ENCODE results near the gene MDGA2.

MDGA2 gene

DNA sequence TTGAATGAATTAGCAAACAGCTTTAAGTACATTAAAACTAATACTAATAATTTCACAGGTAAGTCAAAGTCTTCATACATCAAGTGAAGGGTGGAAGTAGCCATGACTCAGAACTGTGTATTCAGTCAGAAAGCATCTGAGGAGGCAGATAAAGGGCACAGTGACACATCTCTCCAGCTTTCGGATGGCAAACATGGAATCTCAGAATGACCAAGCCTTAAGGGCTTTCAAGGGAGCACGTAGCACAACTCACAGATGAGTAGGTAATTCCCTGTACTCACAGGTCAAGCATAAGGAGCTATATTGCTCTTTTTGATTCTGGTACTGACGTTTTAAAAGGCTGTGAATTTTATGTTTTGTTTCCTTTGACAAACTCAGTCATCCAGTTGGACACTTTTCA is 56.0 kb downstream of the MDGA2 start:
- TF ChIP-seq, protein P1, sequence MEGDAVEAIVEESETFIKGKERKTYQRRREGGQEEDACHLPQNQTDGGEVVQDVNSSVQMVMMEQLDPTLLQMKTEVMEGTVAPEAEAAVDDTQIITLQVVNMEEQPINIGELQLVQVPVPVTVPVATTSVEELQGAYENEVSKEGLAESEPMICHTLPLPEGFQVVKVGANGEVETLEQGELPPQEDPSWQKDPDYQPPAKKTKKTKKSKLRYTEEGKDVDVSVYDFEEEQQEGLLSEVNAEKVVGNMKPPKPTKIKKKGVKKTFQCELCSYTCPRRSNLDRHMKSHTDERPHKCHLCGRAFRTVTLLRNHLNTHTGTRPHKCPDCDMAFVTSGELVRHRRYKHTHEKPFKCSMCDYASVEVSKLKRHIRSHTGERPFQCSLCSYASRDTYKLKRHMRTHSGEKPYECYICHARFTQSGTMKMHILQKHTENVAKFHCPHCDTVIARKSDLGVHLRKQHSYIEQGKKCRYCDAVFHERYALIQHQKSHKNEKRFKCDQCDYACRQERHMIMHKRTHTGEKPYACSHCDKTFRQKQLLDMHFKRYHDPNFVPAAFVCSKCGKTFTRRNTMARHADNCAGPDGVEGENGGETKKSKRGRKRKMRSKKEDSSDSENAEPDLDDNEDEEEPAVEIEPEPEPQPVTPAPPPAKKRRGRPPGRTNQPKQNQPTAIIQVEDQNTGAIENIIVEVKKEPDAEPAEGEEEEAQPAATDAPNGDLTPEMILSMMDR (IDR thresholded peaks at IDR 0.05) = no peak
- no peak overlapping the region for H3K27ac ChIP-seq

DNA sequence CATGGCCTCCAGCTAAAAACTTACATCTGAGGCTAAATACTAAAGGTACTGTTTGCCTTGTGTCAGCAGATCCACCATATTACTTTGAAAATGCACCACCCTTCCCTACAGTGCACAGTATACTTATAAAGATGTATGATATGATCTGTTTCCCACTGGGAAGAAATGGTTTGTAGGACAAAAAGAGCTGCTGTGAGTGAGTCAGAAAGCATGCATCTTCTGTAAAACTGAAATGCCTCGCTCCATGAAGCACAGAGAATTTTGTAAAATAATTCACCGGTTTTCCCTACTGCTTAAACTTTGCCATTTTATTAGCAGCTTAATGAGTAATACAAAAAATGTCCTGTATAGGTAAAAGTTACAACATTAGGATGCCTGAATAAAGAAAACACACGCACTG is 68.8 kb downstream of the MDGA2 start:
- H3K27ac ChIP-seq = no peak overlapping the region
- no peak for TF ChIP-seq ZFX (IDR thresholded peaks at IDR 0.05; ENCODE audit: borderline replicate concordance)
- TF ChIP-seq, protein P1 (IDR thresholded peaks at IDR 0.05) = no peak

DNA sequence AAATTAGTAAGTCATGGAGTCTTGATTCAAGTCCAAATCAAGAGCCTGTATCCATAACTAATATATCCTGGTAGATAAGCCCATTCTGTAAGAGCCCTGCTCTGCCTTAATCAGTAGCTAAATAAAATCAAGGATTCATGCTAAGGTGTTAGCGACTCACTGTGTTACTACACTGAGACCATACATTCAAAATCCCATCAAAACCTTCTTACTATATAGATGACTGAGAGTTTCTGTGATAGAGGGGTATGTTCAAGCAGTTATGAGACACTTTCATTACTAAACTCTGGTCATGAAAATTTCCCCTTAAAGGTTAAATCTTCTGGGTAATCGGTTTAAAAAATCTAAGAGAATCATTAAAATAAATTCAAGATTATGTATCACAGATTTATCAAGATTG is 78.5 kb downstream of the MDGA2 start:
- no peak overlapping the region for H3K27ac ChIP-seq
- no peak for TF ChIP-seq ZFX (IDR thresholded peaks at IDR 0.05; ENCODE audit: borderline replicate concordance)
- TF ChIP-seq, protein P1 (IDR thresholded peaks at IDR 0.05) = no peak

DNA sequence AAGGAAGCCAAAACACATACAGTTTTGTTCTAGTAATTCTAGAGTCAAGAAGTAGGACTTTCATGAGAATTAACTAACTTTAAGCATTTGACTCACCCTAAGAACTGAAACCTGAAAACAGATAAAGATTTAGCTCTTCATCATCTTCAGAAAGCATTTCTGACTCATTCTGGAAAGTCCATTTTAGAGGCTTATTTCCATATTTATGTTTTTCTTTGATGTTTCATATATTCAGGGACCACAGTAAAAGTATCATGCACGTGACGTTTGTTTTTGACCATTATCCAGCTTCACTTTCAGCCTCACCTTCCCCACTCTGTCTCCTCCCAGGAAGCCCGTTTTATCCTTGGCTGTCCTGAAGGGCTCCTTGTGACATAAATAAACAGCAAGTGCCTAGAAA is 79.2 kb downstream of the MDGA2 start:
- no peak overlapping the region for H3K27ac ChIP-seq

DNA sequence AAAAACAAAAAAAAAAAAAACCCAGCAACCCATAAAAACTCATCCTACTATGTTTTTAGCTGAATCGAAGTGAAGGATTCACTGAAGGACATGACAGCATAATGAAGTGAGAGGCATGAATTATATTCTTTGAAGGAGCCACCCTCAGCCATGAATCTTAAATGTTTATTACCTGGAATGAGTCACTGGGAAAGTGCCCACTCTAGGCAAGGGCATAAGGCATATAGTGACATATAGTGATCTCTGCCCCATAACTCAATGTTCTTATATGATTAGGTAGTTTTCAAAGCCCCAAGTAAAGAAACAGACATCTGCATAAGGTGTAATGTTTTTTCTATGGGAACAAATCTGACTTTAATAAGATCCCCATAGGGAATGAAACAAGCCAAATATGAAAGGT is 79.9 kb downstream of the MDGA2 start:
- no peak for TF ChIP-seq ZFX (IDR thresholded peaks at IDR 0.05; ENCODE audit: borderline replicate concordance)
- TF ChIP-seq, protein P1 (IDR thresholded peaks at IDR 0.05) = no peak
- H3K27ac ChIP-seq = no peak overlapping the region

More for the DNA sequence above, 79.2 kb downstream of the MDGA2 start:
- TF ChIP-seq ZFX (IDR thresholded peaks at IDR 0.05; ENCODE audit: borderline replicate concordance) = no peak
- TF ChIP-seq, protein P1 (IDR thresholded peaks at IDR 0.05) = no peak

DNA sequence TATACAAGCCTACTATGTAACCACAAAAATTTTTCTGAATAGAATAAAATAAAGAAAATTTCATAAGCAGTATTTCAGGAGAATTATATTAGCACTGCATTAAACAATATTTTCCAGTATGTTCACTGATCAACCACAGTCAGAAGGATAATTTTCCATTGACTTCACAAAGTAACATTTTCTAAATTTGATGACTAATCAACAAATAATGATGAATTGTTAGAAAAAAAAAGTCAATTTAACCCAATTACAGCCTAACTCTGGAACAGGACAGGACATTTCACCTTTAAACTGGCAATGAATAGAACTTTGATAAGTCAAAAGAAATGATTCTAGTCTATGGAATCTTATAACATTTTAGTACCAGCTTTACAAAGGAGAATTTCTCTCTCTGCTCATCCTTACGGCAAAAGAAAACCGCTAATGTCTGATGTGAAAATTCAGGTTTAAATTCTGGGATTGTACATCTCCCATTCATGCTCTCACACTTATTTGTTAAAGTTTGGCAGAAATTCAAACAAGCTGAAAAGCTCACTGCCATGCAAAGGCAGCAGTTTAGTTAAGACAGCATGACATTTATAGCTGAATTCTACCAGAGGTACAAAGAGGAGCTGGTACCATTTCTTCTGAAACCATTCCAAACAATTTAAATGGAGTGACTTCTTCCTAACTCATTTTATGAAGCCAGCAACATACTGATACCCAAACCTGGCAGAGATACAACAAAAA is 84.5 kb downstream of the MDGA2 start:
- H3K27ac ChIP-seq = no peak overlapping the region

DNA sequence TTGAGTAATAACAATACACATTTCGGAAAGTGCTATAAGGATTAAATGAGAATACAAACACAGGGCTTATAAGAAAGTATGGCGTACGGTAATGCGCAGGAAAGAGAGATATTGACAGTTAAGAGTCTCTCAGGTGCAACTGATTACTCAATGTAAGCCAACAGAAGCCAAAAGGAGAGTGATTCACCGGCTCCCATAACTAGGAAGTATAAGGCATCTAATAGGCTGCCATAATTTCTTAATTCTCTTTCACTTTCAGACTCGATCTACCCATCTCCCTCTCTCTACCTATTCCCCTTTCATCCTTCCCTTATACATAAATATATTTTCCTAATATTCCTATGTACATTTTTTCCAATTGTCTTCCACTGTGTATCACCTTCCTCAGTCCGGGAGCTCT is 90.0 kb downstream of the MDGA2 start:
- no peak for TF ChIP-seq ZFX (IDR thresholded peaks at IDR 0.05; ENCODE audit: borderline replicate concordance)
- TF ChIP-seq, protein P1 (IDR thresholded peaks at IDR 0.05) = no peak
- H3K27ac ChIP-seq = no peak overlapping the region

More for the DNA sequence above, 84.5 kb downstream of the MDGA2 start:
- TF ChIP-seq, protein P1 (IDR thresholded peaks at IDR 0.05) = no peak
- no peak for TF ChIP-seq ZFX (IDR thresholded peaks at IDR 0.05; ENCODE audit: borderline replicate concordance)
